Measurements from ENCODE around the gene TMEM74B. TPM values are rescaled to one million over a fixed set of nuclear protein-coding genes. Genes with fewer than 3 reads are reported as not detected.
A peak's percentile ranks its signal among the peaks of the same experiment; 100 is the strongest.

The TMEM74B gene
- total RNA-seq, 1 experiment from 2014 or later = 4.9 TPM

DNA sequence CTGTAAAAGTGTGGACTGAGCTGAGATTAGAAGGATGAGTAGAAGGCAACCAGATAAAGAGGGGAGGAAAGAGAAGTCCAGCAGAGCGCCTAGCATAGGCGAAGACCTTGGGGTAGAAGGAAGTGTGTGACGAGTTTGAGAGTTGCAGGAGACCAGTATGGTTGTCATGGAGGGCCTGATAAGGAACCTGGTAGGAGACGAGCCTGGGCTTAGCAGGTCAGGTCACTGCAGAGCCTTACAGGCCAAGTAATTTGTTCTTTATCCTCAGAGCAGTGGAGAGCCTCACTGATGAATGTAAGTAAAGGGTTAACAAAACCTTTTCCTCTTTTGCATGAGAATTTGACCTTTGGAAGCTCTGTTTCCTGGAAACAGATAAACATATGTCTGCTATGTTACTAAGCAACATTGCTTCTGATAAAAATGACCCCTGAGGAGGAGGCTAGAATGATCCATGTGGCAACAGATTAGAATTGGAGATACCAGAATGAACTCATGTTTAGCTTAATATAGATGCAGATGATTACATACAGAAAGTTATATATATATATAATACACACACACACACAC, 2.9 kb upstream of the TMEM74B start:
- Mint-ChIP-seq H3K27ac (no peak overlapping the region), H3K4me3 (no peak overlapping the region), H3K36me3 (ENCODE audit: insufficient read depth in 1 of 3, low read depth in 3 of 3) (no peaks in the 10 kb centered on the region), H3K9me3 (no peaks in the 10 kb centered on the region; a peak in 2 of 5 replicates), H3K4me1 (peaks cover 10 to 22% of the 10 kb centered on the region in 2 experiments), H3K27me3 (ENCODE audit: low read depth) (peaks cover 51% of the 10 kb centered on the region)
- no peak overlapping the region for H2BK120ac ChIP-seq (ENCODE audit: low read depth, low read length, poor library complexity, severe bottlenecking)
- no peak overlapping the region for H4K91ac ChIP-seq (ENCODE audit: insufficient read length, low read depth, low read length)
- no peaks in the 10 kb centered on the region for H4K20me1 ChIP-seq (ENCODE audit: control insufficient read depth, insufficient read depth, insufficient read length)
- no peak overlapping the region for H3K4me2 ChIP-seq (ENCODE audit: insufficient read depth, insufficient read length, low read length)
- H2AK5ac ChIP-seq (ENCODE audit: insufficient read length, low read length) = no peak overlapping the region
- H2AFZ ChIP-seq (ENCODE audit: low read length) = no peak overlapping the region
- no peak overlapping the region for H3K4ac ChIP-seq (ENCODE audit: low read depth, low read length)
- no peak for DNase-seq
- H3K27me3 ChIP-seq (ENCODE audit: insufficient read depth, low read length) = peaks cover 16% of the 10 kb centered on the region; the same call in 1 of the 2 replicates
- no peak overlapping the region for H4K5ac ChIP-seq (ENCODE audit: insufficient read length, low read depth, low read length)
- no peak overlapping the region for H3K56ac ChIP-seq (ENCODE audit: insufficient read length, low read depth, low read length)
- no peak overlapping the region for H2BK5ac ChIP-seq (ENCODE audit: insufficient read length, low read length)
- no peak overlapping the region for H3K9ac ChIP-seq (ENCODE audit: extremely low read depth, insufficient read length, low read length)
- H3K27ac ChIP-seq (ENCODE audit: insufficient read length, low read depth, low read length) = no peak overlapping the region
- TF ChIP-seq, protein P1, sequence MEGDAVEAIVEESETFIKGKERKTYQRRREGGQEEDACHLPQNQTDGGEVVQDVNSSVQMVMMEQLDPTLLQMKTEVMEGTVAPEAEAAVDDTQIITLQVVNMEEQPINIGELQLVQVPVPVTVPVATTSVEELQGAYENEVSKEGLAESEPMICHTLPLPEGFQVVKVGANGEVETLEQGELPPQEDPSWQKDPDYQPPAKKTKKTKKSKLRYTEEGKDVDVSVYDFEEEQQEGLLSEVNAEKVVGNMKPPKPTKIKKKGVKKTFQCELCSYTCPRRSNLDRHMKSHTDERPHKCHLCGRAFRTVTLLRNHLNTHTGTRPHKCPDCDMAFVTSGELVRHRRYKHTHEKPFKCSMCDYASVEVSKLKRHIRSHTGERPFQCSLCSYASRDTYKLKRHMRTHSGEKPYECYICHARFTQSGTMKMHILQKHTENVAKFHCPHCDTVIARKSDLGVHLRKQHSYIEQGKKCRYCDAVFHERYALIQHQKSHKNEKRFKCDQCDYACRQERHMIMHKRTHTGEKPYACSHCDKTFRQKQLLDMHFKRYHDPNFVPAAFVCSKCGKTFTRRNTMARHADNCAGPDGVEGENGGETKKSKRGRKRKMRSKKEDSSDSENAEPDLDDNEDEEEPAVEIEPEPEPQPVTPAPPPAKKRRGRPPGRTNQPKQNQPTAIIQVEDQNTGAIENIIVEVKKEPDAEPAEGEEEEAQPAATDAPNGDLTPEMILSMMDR (conservative IDR thresholded peaks at IDR 0.05) = no peak
- no peak overlapping the region for H2BK15ac ChIP-seq (ENCODE audit: low read depth, low read length)
- no peak overlapping the region for H3T11ph ChIP-seq (ENCODE audit: low read length)
- no peaks in the 10 kb centered on the region for H3K9me3 ChIP-seq (ENCODE audit: control insufficient read depth, low read depth, low read length)
- no peak overlapping the region for H3K18ac ChIP-seq (ENCODE audit: insufficient read length, low read depth, low read length)
- no peaks in the 10 kb centered on the region for H3K79me1 ChIP-seq (ENCODE audit: insufficient read depth, low read depth, low read length, poor library complexity, severe bottlenecking)
- peaks cover 4% of the 10 kb centered on the region for H3K23me2 ChIP-seq (ENCODE audit: insufficient read length, low read depth, low read length, poor library complexity, severe bottlenecking)
- no peaks in the 10 kb centered on the region for H3K79me2 ChIP-seq (ENCODE audit: insufficient read depth, low read length)
- no peak overlapping the region for H2BK20ac ChIP-seq (ENCODE audit: low read depth, low read length, poor library complexity, severe bottlenecking)
- no peak overlapping the region for H4K8ac ChIP-seq (replicated peaks; ENCODE audit: insufficient read length, low read depth, low read length)
- WGBS (ENCODE audit: extremely low coverage, insufficient read length, low lambda C conversion rate) = no CpG with 5 or more reads among the region's 4 CpGs
- H2BK12ac ChIP-seq (ENCODE audit: insufficient read length, low read depth, low read length) = peak overlapping the region; percentile 58
- no peak overlapping the region for H3K23ac ChIP-seq (ENCODE audit: insufficient read length, low read depth, low read length)
- H3K14ac ChIP-seq (ENCODE audit: insufficient read depth, low read length) = no peak overlapping the region
- H3K4me1 ChIP-seq (ENCODE audit: insufficient read depth, low read length) = peaks cover 9% of the 10 kb centered on the region; the same call in 1 of the 2 replicates

Measured in H9 (cell line).